AG04449 (cell line): ENCODE data around the gene TNKS2.
"Not testable (repeated sequence)": the region's sequence is repeated elsewhere in the genome, so short reads cannot be mapped to it uniquely, and the experiment has no call there.

ENCODE experiments used
- CTCF ChIA-PET: fragments of 350-600 bp; formaldehyde crosslinking; extraction: SDS; loops from one replicate; lab custom pipeline; 2021; ENCODE audit warnings: antibody characterized with exemption; lab: Yijun Ruan, JAX
- POLR2A ChIA-PET: fragments of 400-600, 350-600 bp; formaldehyde crosslinking; extraction: SDS; loops from one replicate; lab custom pipeline; 2020; ENCODE audit warnings: antibody characterized with exemption, inconsistent platforms; lab: Yijun Ruan, JAX
- DNase-seq: peaks from one replicate; pipeline ENCODE4 v3.0.0-alpha.2; 2010; ENCODE audit warnings: low read depth, low spot score
- H3K4me3 ChIP-seq: 2 replicates; pipeline ENCODE4 v1.5.1; 2011; ENCODE audit warnings: low read depth, mild to moderate bottlenecking, control low read depth, low read length
- TF ChIP-seq, protein P1 (sequence below): IDR thresholded peaks from one replicate; pipeline ENCODE4 v1.5.1; 2011; ENCODE audit warnings: mild to moderate bottlenecking, moderate library complexity, low read length, control low read depth, inconsistent platforms; ENCODE audit not compliant: insufficient read depth; ENCODE audit errors: missing control alignments

Gene TNKS2

DNA sequence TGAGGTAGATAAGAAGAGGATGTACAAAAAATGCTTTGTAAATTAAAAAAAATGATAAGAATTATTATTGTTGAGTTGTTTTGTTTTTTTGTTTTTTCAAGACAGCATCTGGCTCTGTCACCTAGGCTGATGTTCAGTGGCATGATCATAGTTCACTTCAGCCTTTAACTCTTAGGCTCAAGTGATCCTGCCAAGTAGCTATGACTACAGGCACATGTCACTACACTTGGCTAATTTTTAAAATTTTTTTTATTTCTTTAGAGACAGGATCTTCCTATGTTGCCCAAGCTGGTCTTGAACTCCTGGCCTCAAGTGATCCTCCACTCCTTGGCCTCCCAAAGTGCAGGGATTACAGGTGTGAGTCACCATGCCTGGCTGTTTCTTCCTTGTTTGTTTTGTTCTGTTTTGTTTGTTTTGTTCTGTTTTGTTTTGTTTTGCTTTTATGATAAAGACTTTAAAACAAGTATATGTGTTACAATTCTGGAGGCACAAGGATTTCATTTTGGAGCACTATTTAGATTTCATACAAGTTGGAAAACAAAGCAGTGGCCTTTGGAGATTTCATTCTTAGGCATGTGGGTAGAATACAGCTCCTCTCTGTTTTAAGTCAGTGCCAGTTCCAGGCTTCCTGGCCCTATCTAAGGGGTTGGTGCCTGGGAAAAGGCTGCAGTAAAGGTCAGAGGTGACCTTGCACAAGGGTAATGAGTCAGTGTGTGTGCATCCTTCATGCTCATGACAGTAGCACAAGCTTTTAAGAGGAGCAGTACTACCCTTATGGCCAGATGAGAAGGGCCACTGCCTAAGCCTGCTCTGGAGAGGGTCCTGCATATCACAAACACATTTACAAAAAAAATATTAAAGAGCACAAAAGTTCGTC lies 93.1 kb downstream of the TNKS2 start:
- ChIA-PET POLR2A (no interaction called here), CTCF (no interaction called here)
- H3K4me3 ChIP-seq: no peak overlapping the region
- TF ChIP-seq, protein P1, sequence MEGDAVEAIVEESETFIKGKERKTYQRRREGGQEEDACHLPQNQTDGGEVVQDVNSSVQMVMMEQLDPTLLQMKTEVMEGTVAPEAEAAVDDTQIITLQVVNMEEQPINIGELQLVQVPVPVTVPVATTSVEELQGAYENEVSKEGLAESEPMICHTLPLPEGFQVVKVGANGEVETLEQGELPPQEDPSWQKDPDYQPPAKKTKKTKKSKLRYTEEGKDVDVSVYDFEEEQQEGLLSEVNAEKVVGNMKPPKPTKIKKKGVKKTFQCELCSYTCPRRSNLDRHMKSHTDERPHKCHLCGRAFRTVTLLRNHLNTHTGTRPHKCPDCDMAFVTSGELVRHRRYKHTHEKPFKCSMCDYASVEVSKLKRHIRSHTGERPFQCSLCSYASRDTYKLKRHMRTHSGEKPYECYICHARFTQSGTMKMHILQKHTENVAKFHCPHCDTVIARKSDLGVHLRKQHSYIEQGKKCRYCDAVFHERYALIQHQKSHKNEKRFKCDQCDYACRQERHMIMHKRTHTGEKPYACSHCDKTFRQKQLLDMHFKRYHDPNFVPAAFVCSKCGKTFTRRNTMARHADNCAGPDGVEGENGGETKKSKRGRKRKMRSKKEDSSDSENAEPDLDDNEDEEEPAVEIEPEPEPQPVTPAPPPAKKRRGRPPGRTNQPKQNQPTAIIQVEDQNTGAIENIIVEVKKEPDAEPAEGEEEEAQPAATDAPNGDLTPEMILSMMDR: no peak
- no peak for DNase-seq

DNA sequence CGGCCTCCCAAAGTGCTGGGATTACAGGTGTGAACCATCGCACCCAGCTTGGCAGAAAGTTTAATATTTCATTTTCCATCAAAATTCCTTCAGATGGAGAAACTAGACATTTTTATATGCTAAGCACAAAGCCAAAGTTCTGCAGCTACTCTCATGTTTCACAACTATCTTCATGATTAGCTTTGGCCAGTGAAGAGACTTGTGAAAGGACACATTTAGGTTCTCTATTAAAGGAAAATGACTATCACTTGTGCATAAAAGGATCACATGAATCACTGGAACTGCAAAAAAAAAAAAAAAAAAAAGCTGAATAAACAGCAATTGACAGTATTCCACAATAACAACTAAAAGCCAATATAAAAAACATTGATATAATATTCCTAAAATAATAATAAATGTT lies 94.8 kb downstream of the TNKS2 start:
- DNase-seq: no peak
- TF ChIP-seq, protein P1: no peak
- POLR2A ChIA-PET: no interaction called here
- H3K4me3 ChIP-seq: no peak overlapping the region
- CTCF ChIA-PET: no interaction called here

DNA sequence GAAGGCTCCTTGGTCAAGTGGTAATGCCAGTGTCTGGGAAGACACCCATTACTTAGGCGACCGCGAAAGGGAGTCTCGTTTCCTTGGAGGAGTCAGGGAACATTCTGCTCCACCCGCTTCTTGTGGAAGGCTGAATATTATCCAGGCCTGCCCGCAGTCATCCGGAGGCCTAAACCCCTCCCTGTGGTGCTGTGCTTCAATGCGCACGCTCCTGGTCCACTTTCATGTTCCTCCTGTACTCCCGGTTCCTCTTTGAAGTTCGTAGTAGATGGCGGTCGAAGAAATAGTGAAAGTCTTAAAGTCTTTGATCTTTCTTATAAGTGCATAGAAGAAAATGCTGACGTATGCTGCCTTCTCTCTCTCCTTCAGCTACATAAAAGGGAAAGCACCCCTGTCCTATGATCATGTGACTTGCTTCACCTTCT lies 96.0 kb downstream of the TNKS2 start:
- H3K4me3 ChIP-seq, CTCF ChIA-PET, DNase-seq, POLR2A ChIA-PET: not testable (repeated sequence)

DNA sequence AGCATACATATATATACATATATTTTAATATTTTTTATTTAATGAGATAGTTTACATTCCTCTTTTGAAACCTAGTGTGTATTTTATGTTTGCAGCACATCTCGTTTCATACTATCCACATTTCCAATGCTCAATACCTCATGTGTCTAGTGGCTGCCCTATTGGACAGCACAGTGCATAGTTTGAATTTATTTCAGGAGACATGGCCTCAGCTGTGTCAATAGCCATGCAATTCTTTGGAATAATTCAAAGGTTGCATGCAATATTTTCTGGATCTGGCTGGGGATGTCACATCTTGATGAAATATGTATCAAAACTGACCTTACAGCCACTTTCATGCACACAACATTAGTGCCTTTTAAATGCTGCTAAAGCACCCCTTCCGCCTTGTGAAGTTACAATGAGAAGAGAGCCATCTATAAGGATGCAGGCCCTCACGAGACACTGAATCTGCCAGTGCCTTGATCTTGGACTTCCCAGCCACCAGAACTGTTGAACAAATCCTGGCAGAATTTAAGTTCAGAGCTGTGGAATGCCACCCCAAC lies 98.1 kb downstream of the TNKS2 start:
- CTCF ChIA-PET: interaction anchor here (0.7 kb wide), 1 partner anchor 621 kb away, joined by 3 read pairs; no protein-coding TSS in a partner anchor
- TF ChIP-seq, protein P1: no peak
- H3K4me3 ChIP-seq: no peak overlapping the region
- POLR2A ChIA-PET: no interaction called here
- no peak for DNase-seq

DNA sequence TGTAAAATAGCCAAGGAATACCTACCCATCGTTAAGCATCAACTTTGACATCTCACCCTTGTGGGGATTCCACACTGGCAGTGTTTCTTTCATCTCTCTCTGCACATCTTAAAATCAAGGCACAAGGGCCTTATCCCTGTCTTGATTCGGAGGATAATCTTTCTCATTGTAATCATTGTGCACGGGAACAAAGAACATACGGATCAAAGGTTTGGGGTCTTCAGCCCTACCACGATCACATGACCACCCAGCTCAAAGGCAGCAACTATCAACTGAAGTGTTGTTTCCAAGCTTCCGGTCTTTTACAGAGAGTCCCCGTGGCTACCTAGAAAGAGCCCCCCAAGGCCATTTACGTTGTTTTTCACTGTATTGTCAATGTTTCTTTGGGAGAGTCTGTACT lies 99.2 kb downstream of the TNKS2 start:
- TF ChIP-seq, protein P1: no peak
- no peak overlapping the region for H3K4me3 ChIP-seq
- ChIA-PET CTCF (interaction anchor here (0.9 to 1.2 kb wide), 3 partner anchors 17 to 139 kb away, joined by 3 read pairs; no protein-coding TSS in a partner anchor), POLR2A (no interaction called here)
- no peak for DNase-seq

DNA sequence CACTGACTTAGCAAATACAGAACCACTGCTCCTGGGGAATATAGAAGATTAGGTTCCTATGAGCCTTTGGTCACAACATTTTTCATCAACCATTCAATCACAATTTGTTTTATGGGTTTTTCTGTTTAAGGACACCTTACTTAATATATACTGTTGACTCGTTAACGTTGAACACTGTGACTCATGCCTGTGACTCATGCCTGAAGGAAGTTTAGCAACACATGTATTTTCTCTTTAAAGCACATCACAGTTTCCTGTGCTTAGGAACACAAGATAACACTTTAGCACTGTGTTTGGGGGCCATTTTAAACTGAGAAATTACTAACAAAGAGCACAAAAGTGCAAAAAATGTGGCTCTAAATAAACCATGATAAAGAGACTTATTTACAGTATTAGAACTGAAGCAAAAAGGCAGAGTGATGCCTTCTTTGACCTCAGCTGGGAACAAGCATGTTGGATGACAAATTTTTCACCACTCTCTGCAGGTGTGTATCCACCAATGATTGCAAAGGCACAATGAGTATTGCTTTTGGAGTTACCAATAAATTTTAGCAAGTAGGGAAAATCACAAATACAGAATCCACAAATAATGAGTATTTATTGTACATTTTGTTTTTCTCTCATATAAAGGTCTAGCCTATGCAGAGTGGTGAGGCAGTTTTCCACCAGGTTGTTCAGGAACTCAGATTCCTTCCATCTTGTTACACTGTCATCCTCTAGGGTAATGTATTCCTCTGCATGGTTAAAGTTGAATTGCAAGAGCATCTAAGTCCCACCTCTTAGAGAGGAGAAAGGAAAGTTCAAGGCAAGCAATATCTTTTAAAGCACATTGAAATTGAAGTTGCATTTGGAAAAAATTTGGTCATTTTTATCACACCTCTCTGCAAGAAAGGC lies 103.8 kb downstream of the TNKS2 start:
- H3K4me3 ChIP-seq: no peak overlapping the region
- peak; percentile 68 for DNase-seq
- POLR2A ChIA-PET: no interaction called here
- CTCF ChIA-PET: interaction anchor here (1.5 kb wide), 1 partner anchor 22 kb away, joined by 3 read pairs; the partner anchor contains the start of gene BTAF1
- TF ChIP-seq, protein P1: no peak
